ENCODE measurements around the gene TLCD3B. TPM values are rescaled to one million over a fixed set of nuclear protein-coding genes. Genes with fewer than 3 reads are reported as not detected.

TLCD3B gene
- total and polyA plus RNA-seq, 4 donors: 0.05 to 0.65 TPM; not detected in 2

DNA sequence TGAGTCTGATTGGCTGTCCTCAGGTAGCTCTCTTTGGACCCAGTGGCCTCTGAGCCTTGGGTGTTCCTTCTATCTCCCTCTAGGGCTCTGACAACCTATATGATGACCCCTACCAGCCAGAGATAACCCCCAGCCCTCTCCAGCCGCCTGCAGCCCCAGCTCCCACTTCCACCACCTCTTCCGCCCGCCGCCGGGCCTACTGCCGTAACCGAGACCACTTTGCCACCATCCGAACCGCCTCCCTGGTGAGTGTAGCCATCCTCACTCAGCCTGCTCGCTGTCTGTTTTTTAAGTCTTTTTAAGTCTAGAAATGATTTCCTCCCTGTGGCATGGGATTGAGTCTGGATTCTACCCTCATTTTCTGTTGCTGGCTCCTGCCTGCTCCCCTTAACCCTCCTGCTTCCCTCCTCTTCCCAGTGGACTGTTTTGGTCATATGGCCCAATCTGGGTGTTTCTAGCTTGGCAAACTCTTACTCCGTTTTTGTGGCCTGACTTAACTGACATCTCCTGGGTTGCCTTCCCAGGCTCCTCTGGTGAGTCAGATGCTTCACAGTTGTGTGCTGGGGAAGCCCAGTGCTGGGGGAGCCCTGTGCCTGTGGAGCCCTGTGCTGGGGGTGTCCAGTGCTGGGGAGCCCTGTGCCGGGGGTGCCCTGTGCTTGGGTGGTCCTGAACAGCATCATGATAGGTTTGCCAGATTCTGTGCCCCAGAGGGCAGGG is 47.5 kb downstream of the TLCD3B start:
- TF ChIP-seq, protein P1, sequence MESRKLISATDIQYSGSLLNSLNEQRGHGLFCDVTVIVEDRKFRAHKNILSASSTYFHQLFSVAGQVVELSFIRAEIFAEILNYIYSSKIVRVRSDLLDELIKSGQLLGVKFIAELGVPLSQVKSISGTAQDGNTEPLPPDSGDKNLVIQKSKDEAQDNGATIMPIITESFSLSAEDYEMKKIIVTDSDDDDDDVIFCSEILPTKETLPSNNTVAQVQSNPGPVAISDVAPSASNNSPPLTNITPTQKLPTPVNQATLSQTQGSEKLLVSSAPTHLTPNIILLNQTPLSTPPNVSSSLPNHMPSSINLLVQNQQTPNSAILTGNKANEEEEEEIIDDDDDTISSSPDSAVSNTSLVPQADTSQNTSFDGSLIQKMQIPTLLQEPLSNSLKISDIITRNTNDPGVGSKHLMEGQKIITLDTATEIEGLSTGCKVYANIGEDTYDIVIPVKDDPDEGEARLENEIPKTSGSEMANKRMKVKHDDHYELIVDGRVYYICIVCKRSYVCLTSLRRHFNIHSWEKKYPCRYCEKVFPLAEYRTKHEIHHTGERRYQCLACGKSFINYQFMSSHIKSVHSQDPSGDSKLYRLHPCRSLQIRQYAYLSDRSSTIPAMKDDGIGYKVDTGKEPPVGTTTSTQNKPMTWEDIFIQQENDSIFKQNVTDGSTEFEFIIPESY (IDR thresholded peaks at IDR 0.05): no peak
- no peak for TF ChIP-seq MAX (IDR thresholded peaks at IDR 0.05)
- no peak for TF ChIP-seq HNF4G (IDR thresholded peaks at IDR 0.05)
- no peak for TF ChIP-seq NR2F2 (IDR thresholded peaks at IDR 0.05)
- no peak for TF ChIP-seq FOXA1 (IDR thresholded peaks at IDR 0.05)
- TF ChIP-seq ATF3 (IDR thresholded peaks at IDR 0.05): no peak
- TF ChIP-seq, protein P2, sequence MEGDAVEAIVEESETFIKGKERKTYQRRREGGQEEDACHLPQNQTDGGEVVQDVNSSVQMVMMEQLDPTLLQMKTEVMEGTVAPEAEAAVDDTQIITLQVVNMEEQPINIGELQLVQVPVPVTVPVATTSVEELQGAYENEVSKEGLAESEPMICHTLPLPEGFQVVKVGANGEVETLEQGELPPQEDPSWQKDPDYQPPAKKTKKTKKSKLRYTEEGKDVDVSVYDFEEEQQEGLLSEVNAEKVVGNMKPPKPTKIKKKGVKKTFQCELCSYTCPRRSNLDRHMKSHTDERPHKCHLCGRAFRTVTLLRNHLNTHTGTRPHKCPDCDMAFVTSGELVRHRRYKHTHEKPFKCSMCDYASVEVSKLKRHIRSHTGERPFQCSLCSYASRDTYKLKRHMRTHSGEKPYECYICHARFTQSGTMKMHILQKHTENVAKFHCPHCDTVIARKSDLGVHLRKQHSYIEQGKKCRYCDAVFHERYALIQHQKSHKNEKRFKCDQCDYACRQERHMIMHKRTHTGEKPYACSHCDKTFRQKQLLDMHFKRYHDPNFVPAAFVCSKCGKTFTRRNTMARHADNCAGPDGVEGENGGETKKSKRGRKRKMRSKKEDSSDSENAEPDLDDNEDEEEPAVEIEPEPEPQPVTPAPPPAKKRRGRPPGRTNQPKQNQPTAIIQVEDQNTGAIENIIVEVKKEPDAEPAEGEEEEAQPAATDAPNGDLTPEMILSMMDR (IDR thresholded peaks at IDR 0.05; ENCODE audit: low read depth, low read length, missing input control): no peak
- TF ChIP-seq HNF4A (conservative IDR thresholded peaks at IDR 0.05): no peak
- no peak for TF ChIP-seq FOXA2 (IDR thresholded peaks at IDR 0.05)
- TF ChIP-seq EGR1 (IDR thresholded peaks at IDR 0.05; ENCODE audit: low read depth in 2 of 2): no peak
- TF ChIP-seq JUND (IDR thresholded peaks at IDR 0.05): no peak
- no peak for TF ChIP-seq TAF1 (conservative IDR thresholded peaks at IDR 0.05)
- no peak for TF ChIP-seq YY1 (IDR thresholded peaks at IDR 0.05)
- no peak for TF ChIP-seq SP1 (IDR thresholded peaks at IDR 0.05)
- no peak for TF ChIP-seq RAD21 (IDR thresholded peaks at IDR 0.05)
- no peak for TF ChIP-seq RXRA (IDR thresholded peaks at IDR 0.05)
- no peak for TF ChIP-seq GABPA (IDR thresholded peaks at IDR 0.05 in 1 of 2, conservative IDR thresholded peaks at IDR 0.05 in 1 of 2)
- no peak overlapping the region for H3K9ac ChIP-seq (ENCODE audit: low read depth in 1 of 2, low read length in 2 of 2)
- 95% methylated on average over 12 of the region's 12 CpGs for whole genome bisulfite sequencing
- no peaks in the 10 kb centered on the region for H3K4me1 ChIP-seq (ENCODE audit: control insufficient read depth in 4 of 4, insufficient read depth in 4 of 4, low read length in 3 of 4)
- no peak overlapping the region for H3K4me3 ChIP-seq (ENCODE audit: low read depth in 1 of 3, low read length in 3 of 3)
- H3K27me3 ChIP-seq (ENCODE audit: control insufficient read depth in 4 of 4, insufficient read depth in 4 of 4, low read length in 3 of 4): no peaks in the 10 kb centered on the region
- peaks cover 38 to 94% (median 75%) of the 10 kb centered on the region in 4 donors for H3K36me3 ChIP-seq (ENCODE audit: control insufficient read depth in 4 of 4, insufficient read depth in 3 of 4, low read depth in 1 of 4, low read length in 3 of 4)
- no peak overlapping the region for H3K27ac ChIP-seq (ENCODE audit: low read depth in 1 of 2, low read length in 2 of 2)
- no peaks in the 10 kb centered on the region for H3K9me3 ChIP-seq (ENCODE audit: control insufficient read depth in 4 of 4, low read length in 3 of 4)
- no peak for DNase-seq (ENCODE audit: low spot score)

GRCh38 chr16:29982560-29983419 is 48.3 kb downstream of the TLCD3B start:
- Histone ChIP-seq H3K27me3 (ENCODE audit: control insufficient read depth in 4 of 4, insufficient read depth in 4 of 4, low read length in 3 of 4) (no peaks in the 10 kb centered on the region), H3K9ac (ENCODE audit: low read depth in 1 of 2, low read length in 2 of 2) (no peak overlapping the region), H3K36me3 (ENCODE audit: control insufficient read depth in 4 of 4, insufficient read depth in 3 of 4, low read depth in 1 of 4, low read length in 3 of 4) (peaks cover 37 to 93% (median 75%) of the 10 kb centered on the region in 4 donors), H3K4me1 (ENCODE audit: control insufficient read depth in 4 of 4, insufficient read depth in 4 of 4, low read length in 3 of 4) (no peaks in the 10 kb centered on the region), H3K4me3 (ENCODE audit: low read depth in 1 of 3, low read length in 3 of 3) (no peak overlapping the region), H3K9me3 (ENCODE audit: control insufficient read depth in 4 of 4, low read length in 3 of 4) (no peaks in the 10 kb centered on the region), H3K27ac (ENCODE audit: low read depth in 1 of 2, low read length in 2 of 2) (no peak overlapping the region)
- 91% methylated on average over 24 of the region's 24 CpGs for WGBS
- DNase-seq (ENCODE audit: low spot score): no peak
- no peak for TF ChIP-seq FOXA2 (IDR thresholded peaks at IDR 0.05)
- TF ChIP-seq TAF1 (conservative IDR thresholded peaks at IDR 0.05): no peak
- TF ChIP-seq SP1 (IDR thresholded peaks at IDR 0.05): no peak
- TF ChIP-seq EGR1 (IDR thresholded peaks at IDR 0.05; ENCODE audit: low read depth in 2 of 2): no peak
- no peak for TF ChIP-seq HNF4A (conservative IDR thresholded peaks at IDR 0.05)
- no peak for TF ChIP-seq RAD21 (IDR thresholded peaks at IDR 0.05)
- no peak for TF ChIP-seq YY1 (IDR thresholded peaks at IDR 0.05)
- no peak for TF ChIP-seq FOXA1 (IDR thresholded peaks at IDR 0.05)
- no peak for TF ChIP-seq MAX (IDR thresholded peaks at IDR 0.05)
- TF ChIP-seq, protein P2 (IDR thresholded peaks at IDR 0.05; ENCODE audit: low read depth, low read length, missing input control): no peak
- TF ChIP-seq, protein P3, sequence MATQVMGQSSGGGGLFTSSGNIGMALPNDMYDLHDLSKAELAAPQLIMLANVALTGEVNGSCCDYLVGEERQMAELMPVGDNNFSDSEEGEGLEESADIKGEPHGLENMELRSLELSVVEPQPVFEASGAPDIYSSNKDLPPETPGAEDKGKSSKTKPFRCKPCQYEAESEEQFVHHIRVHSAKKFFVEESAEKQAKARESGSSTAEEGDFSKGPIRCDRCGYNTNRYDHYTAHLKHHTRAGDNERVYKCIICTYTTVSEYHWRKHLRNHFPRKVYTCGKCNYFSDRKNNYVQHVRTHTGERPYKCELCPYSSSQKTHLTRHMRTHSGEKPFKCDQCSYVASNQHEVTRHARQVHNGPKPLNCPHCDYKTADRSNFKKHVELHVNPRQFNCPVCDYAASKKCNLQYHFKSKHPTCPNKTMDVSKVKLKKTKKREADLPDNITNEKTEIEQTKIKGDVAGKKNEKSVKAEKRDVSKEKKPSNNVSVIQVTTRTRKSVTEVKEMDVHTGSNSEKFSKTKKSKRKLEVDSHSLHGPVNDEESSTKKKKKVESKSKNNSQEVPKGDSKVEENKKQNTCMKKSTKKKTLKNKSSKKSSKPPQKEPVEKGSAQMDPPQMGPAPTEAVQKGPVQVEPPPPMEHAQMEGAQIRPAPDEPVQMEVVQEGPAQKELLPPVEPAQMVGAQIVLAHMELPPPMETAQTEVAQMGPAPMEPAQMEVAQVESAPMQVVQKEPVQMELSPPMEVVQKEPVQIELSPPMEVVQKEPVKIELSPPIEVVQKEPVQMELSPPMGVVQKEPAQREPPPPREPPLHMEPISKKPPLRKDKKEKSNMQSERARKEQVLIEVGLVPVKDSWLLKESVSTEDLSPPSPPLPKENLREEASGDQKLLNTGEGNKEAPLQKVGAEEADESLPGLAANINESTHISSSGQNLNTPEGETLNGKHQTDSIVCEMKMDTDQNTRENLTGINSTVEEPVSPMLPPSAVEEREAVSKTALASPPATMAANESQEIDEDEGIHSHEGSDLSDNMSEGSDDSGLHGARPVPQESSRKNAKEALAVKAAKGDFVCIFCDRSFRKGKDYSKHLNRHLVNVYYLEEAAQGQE (IDR thresholded peaks at IDR 0.05): no peak
- TF ChIP-seq ATF3 (IDR thresholded peaks at IDR 0.05): no peak
- no peak for TF ChIP-seq RXRA (IDR thresholded peaks at IDR 0.05)
